Stomach (tissue), 4 donors: ENCODE measurements around the gene C1QTNF6.

Experiments used
- EP300 ChIP-seq: sonication (generic); formaldehyde crosslinking; IDR thresholded peaks from one replicate; pipeline ENCODE4 v1.6.1; 2017; ENCODE audit warnings: antibody characterized with exemption
- POLR2A ChIP-seq, 4 donors: fragments of 450-650 bp; IDR thresholded peaks; one replicate each; pipeline ENCODE4 v1.6.1; 2016; ENCODE audit warnings: antibody characterized with exemption in 4 of 4, control low read depth in 2 of 4, mild to moderate bottlenecking in 1 of 4, moderate library complexity in 1 of 4
- POLR2AphosphoS5 ChIP-seq, 3 donors: sonication (generic); formaldehyde crosslinking; IDR thresholded peaks; one replicate each; pipeline ENCODE4 v1.6.1; 2016; ENCODE audit warnings: antibody characterized with exemption in 3 of 3
- TF ChIP-seq, protein P1 (sequence below), 7 experiments: fragments of 450-650 bp in 4 of 7; fragments of 200-600 bp in 3 of 7; sonication (generic) in 3 of 7; IDR thresholded peaks; one replicate each; pipeline ENCODE4 v1.5.1; 2016 to 2019; ENCODE audit warnings: antibody characterized with exemption in 7 of 7, control low read depth in 2 of 7, mild to moderate bottlenecking in 1 of 7

DNA sequence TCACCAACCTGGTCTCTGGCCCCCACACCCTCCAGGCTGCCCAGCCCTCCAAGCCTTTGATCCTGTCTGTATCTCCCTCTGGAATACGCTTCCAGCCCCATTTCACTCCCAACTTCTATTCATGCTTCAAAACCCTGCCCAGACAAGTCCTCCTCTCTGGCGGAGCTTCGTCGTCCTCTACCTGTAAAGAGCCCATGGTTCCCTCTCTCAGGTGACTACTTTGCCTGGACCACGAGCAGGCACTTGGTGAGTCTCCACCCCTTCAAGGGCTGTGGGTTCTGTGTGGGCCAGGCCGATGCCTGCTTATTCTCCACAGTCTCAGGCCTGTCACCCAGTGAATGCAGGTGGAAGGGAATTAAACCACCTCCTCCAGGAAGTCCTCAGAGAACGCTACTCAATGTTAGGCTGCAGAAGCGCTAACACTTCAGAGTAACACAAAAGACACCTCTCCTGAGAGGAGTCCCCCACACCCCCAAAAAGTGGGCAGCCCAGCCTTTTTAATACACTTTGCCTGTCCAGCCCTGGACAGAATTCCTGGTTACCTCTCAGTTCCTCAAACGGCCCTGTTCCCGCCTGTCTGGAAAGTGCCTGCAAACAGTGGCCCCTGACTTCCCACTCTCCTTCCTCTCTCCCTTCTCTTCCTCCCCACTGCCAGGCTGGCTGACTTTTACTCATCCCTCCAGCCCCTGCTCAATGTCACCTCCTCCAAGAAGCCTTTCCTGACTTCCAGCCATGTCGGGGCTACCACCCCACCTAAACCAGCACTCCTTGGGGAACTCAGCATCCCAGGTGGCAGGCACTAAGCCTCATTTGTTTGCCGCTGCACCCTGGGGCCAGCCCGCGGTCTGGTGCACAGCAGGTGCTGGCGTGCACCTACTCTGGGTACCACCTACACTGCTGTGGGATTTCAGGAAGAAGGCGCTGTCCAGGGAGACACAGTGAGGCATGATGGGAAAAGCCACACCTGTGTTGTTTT is 47.0 kb upstream of the C1QTNF6 start:
- TF ChIP-seq, protein P1, sequence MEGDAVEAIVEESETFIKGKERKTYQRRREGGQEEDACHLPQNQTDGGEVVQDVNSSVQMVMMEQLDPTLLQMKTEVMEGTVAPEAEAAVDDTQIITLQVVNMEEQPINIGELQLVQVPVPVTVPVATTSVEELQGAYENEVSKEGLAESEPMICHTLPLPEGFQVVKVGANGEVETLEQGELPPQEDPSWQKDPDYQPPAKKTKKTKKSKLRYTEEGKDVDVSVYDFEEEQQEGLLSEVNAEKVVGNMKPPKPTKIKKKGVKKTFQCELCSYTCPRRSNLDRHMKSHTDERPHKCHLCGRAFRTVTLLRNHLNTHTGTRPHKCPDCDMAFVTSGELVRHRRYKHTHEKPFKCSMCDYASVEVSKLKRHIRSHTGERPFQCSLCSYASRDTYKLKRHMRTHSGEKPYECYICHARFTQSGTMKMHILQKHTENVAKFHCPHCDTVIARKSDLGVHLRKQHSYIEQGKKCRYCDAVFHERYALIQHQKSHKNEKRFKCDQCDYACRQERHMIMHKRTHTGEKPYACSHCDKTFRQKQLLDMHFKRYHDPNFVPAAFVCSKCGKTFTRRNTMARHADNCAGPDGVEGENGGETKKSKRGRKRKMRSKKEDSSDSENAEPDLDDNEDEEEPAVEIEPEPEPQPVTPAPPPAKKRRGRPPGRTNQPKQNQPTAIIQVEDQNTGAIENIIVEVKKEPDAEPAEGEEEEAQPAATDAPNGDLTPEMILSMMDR (IDR thresholded peaks at IDR 0.05): no peak
- no peak for TF ChIP-seq POLR2AphosphoS5 (IDR thresholded peaks at IDR 0.05)
- no peak for TF ChIP-seq POLR2A (IDR thresholded peaks at IDR 0.05)
- TF ChIP-seq EP300: no peak
